ENCODE data around the gene CALU.

The CALU gene

GRCh38 chr7:128726059-128726736 is 13.0 kb upstream of the CALU start:
- DNase-seq, result no peak

- no peak for DNase-seq
Measured at GRCh38 chr7:128726737-128727072, 12.5 kb upstream of the CALU start.

- DNase-seq, result no peak
Measured at GRCh38 chr7:128727239-128727638, 11.9 kb upstream of the CALU start.

GRCh38 chr7:128728598-128728997 is 10.6 kb upstream of the CALU start:
- no peak for DNase-seq

GRCh38 chr7:128729494-128729893 is 9.7 kb upstream of the CALU start:
- DNase-seq, result no peak

- DNase-seq, result no peak
Measured at GRCh38 chr7:128731184-128731583, 8.0 kb upstream of the CALU start.

- no peak for DNase-seq
Measured at GRCh38 chr7:128732521-128733277, 6.5 kb upstream of the CALU start.

- no peak for DNase-seq
Measured at GRCh38 chr7:128733278-128733645, 5.9 kb upstream of the CALU start.

GRCh38 chr7:128734890-128735289 is 4.3 kb upstream of the CALU start:
- DNase-seq, result no peak

- DNase-seq, result no peak
Measured at GRCh38 chr7:128735436-128735835, 3.7 kb upstream of the CALU start.

- no peak for DNase-seq
Measured at GRCh38 chr7:128737441-128737840, 1.7 kb upstream of the CALU start.

- no peak for DNase-seq
Measured at GRCh38 chr7:128737867-128738385, 1.2 kb upstream of the CALU start.

GRCh38 chr7:128738570-128739047 is 550 bp upstream of the CALU start:
- no peak for DNase-seq

- DNase-seq, result no peak
Measured at GRCh38 chr7:128739990-128740682, 977 bp downstream of the CALU start.

GRCh38 chr7:128740996-128741395 is 1.8 kb downstream of the CALU start:
- DNase-seq, result no peak

GRCh38 chr7:128741491-128741890 is 2.3 kb downstream of the CALU start:
- DNase-seq, result no peak

GRCh38 chr7:128742206-128742605 is 3.0 kb downstream of the CALU start:
- DNase-seq, result no peak

- no peak for DNase-seq
Measured at GRCh38 chr7:128743112-128743772, 4.1 kb downstream of the CALU start.

- no peak for DNase-seq
Measured at GRCh38 chr7:128744366-128744905, 5.3 kb downstream of the CALU start.

GRCh38 chr7:128745706-128746105 is 6.5 kb downstream of the CALU start:
- DNase-seq, result no peak

- no peak for DNase-seq
Measured at GRCh38 chr7:128747327-128748079, 8.3 kb downstream of the CALU start.

GRCh38 chr7:128752251-128752650 is 13.1 kb downstream of the CALU start:
- DNase-seq, result no peak
